Neural progenitor cell (in vitro differentiated cells): ENCODE results near the gene MFAP4. TPM values are rescaled to one million over a fixed set of nuclear protein-coding genes. Genes with fewer than 3 reads are reported as not detected.

ENCODE experiments used
- DNase-seq: peaks from one replicate; pipeline ENCODE4 v3.0.0-alpha.2; 2016; ENCODE audit warnings: low spot score
- H2AFZ ChIP-seq: fragments of 200-600 bp; sonication (generic); replicated peaks from 2 replicates; pipeline ENCODE4 v1.6.1; 2016; ENCODE audit warnings: antibody characterized with exemption
- H3F3A ChIP-seq: fragments of 200-600 bp; sonication (generic); 2 replicates; pipeline ENCODE4 v1.6.1; 2016; ENCODE audit warnings: antibody characterized with exemption, low read depth
- H3K27ac ChIP-seq: fragments of 200-600 bp; sonication (generic); 2 replicates; pipeline ENCODE4 v1.5.1; 2016; ENCODE audit warnings: mild to moderate bottlenecking
- H3K27me3 ChIP-seq: fragments of 200-600 bp; sonication (generic); 2 replicates; pipeline ENCODE4 v1.6.1; 2016; ENCODE audit warnings: mild to moderate bottlenecking, moderate library complexity
- H3K36me3 ChIP-seq: fragments of 200-600 bp; sonication (generic); 2 replicates; pipeline ENCODE4 v1.5.1; 2016
- H3K4me1 ChIP-seq: fragments of 200-600 bp; sonication (generic); 2 replicates; pipeline ENCODE4 v1.6.1; 2016; ENCODE audit warnings: mixed run types
- H3K4me2 ChIP-seq: fragments of 200-600 bp; sonication (generic); 2 replicates; pipeline ENCODE4 v1.6.1; 2016
- H3K4me3 ChIP-seq: fragments of 200-600 bp; sonication (generic); 2 replicates; pipeline ENCODE4 v1.5.1; 2016
- H3K79me2 ChIP-seq: fragments of 200-600 bp; sonication (generic); 2 replicates; pipeline ENCODE4 v1.6.1; 2016; ENCODE audit warnings: low read depth
- H3K9ac ChIP-seq: fragments of 200-600 bp; sonication (generic); 2 replicates; pipeline ENCODE4 v1.6.1; 2016
- H3K9me3 ChIP-seq: fragments of 200-600 bp; sonication (generic); 2 replicates; pipeline ENCODE4 v1.5.1; 2016; ENCODE audit warnings: low read depth
- H4K20me1 ChIP-seq: fragments of 200-600 bp; sonication (generic); 2 replicates; pipeline ENCODE4 v1.6.1; 2016; ENCODE audit warnings: low read depth
- H3K27ac Mint-ChIP-seq: 3 replicates; pipeline ENCODE4 v1.8.0; 2021; ENCODE audit warnings: mixed read lengths
- H3K27me3 Mint-ChIP-seq: 2 replicates; pipeline ENCODE4 v1.8.0; 2022; ENCODE audit warnings: low read depth, mild to moderate bottlenecking, inconsistent platforms, moderate library complexity, mixed read lengths; ENCODE audit not compliant: insufficient read depth
- H3K36me3 Mint-ChIP-seq: 3 replicates; pipeline ENCODE4 v1.8.0; 2021; ENCODE audit warnings: mixed read lengths
- H3K4me1 Mint-ChIP-seq: 3 replicates; pipeline ENCODE4 v1.8.0; 2021; ENCODE audit warnings: mixed read lengths
- H3K4me3 Mint-ChIP-seq: 3 replicates; pipeline ENCODE4 v1.8.0; 2021; ENCODE audit warnings: mild to moderate bottlenecking, moderate library complexity, mixed read lengths
- H3K9me3 Mint-ChIP-seq: 3 replicates; pipeline ENCODE4 v1.8.0; 2020; ENCODE audit warnings: mixed read lengths
- EZH2 ChIP-seq: fragments of 200-600 bp; sonication (generic); IDR thresholded peaks from 2 replicates; pipeline ENCODE4 v1.6.1; 2017; ENCODE audit warnings: antibody characterized with exemption, mild to moderate bottlenecking, moderate library complexity
- EZH2phosphoT487 ChIP-seq: fragments of 200-600 bp; sonication (generic); IDR thresholded peaks from 2 replicates; pipeline ENCODE4 v1.6.1; 2017; ENCODE audit warnings: antibody characterized with exemption
- total RNA-seq: library from RNA; depleted of rRNA; stranded (reverse); fragments of >200 nt; gene quantifications from 2 replicates; pipeline ENCODE4 v1.2.3, GENCODE V29; 2015; ENCODE audit warnings: low replicate concordance
- TF ChIP-seq, protein P1 (sequence below): fragments of 200-600 bp; sonication (generic); IDR thresholded peaks from 2 replicates; pipeline ENCODE4 v1.5.1; 2017; ENCODE audit warnings: antibody characterized with exemption, mild to moderate bottlenecking

The MFAP4 gene
- total RNA-seq, 1 donor from 2014 or later: not detected

DNA sequence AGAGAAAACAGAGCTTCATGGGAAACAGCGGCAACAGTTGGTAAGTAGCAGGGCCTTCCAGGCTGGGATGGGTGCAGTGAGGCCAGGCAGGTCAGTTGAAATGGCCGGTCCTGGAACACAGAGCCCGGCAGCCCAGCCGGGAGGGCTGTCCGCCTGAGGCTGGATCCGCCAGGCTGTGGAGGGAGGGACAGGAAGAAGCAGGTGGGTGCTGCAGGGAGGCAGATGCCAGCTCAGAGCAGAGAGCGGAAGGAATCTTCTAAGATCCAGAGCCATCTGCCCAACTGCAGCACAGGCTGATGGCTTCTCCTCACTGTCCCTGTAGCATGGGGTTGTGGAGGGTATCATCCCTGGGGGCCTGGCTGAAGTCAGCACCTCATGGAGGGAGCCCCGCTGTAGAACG is 24.6 kb upstream of the MFAP4 start:
- H3K27ac ChIP-seq: no peak overlapping the region
- H3K9ac ChIP-seq: no peak overlapping the region

DNA sequence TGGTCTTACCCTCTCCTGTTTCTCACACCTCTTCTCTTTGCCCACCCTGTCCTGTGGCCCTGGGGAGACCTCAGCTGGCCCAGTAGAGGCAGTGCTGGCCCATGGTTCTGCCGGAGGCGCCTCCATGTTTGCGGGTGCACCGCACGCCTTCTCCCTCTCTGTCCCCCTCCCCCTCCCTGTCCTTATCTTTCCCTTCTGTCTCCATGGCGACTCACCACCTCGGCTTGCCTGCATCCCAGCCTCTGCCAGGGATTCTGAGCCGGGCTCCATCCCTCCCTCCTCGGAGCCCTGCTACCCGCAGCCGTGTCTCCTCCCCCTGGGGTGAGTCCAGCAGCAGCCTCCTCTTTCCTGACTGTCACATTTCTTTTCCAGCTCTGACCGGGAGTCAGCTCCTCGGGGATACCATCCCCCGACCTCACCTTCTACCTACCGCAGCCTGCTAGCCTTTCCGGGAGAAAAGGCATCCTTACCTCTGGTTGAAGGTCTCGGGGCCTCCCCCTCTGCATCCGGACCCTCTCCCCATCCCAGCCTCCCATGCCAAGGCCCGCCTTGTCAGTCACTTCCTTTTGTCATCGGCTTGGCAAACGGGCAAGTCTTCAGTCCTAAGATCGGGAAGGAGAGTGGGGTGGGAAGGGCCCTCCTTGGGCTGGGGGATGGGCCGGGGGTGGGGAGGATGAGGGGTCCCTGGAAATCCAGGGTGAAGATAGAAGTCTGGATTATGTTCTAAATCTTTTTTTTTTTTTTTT is 24.1 kb upstream of the MFAP4 start, which contains the start of gene RNF112:
Gene RNF112, plus strand, starts transcription at position 358 of the 746 bp plus-strand sequence. Its CDS starts 177 bp downstream, at position 535.
- TF ChIP-seq EZH2phosphoT487 (no peak), EZH2 (no peak)
- TF ChIP-seq, protein P1, sequence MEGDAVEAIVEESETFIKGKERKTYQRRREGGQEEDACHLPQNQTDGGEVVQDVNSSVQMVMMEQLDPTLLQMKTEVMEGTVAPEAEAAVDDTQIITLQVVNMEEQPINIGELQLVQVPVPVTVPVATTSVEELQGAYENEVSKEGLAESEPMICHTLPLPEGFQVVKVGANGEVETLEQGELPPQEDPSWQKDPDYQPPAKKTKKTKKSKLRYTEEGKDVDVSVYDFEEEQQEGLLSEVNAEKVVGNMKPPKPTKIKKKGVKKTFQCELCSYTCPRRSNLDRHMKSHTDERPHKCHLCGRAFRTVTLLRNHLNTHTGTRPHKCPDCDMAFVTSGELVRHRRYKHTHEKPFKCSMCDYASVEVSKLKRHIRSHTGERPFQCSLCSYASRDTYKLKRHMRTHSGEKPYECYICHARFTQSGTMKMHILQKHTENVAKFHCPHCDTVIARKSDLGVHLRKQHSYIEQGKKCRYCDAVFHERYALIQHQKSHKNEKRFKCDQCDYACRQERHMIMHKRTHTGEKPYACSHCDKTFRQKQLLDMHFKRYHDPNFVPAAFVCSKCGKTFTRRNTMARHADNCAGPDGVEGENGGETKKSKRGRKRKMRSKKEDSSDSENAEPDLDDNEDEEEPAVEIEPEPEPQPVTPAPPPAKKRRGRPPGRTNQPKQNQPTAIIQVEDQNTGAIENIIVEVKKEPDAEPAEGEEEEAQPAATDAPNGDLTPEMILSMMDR: no peak
- Histone ChIP-seq H3K79me2 (no peaks in the 10 kb centered on the region), H3K9me3 (no peaks in the 10 kb centered on the region), H3K4me1 (peaks cover 13% of the 10 kb centered on the region), H2AFZ (peak within 1 kb of the TSS; percentile 93), H4K20me1 (no peaks in the 10 kb centered on the region), H3F3A (no peaks in the 10 kb centered on the region), H3K27me3 (no peaks in the 10 kb centered on the region), H3K27ac (no peak within 1 kb of the TSS), H3K4me2 (peak within 1 kb of the TSS; percentile 58), H3K9ac (no peak within 1 kb of the TSS), H3K4me3 (no peak within 1 kb of the TSS), H3K36me3 (no peaks in the 10 kb centered on the region)
- peak; percentile 51 for DNase-seq
- no peaks in the 10 kb centered on the region for H3K9me3 Mint-ChIP-seq
- H3K4me1 Mint-ChIP-seq: peaks cover 20% of the 10 kb centered on the region
- no peaks in the 10 kb centered on the region for H3K36me3 Mint-ChIP-seq
- peak within 1 kb of the TSS; percentile 14 for H3K27ac Mint-ChIP-seq
- H3K27me3 Mint-ChIP-seq: peaks cover 14% of the 10 kb centered on the region
- peak within 1 kb of the TSS; percentile 41 for H3K4me3 Mint-ChIP-seq

More for the DNA sequence above, 24.6 kb upstream of the MFAP4 start:
- H4K20me1 ChIP-seq: no peaks in the 10 kb centered on the region
- H3K79me2 ChIP-seq: no peaks in the 10 kb centered on the region
- no peaks in the 10 kb centered on the region for H3K27me3 ChIP-seq
- no peaks in the 10 kb centered on the region for H3K9me3 Mint-ChIP-seq
- DNase-seq: no peak
- peaks cover 20% of the 10 kb centered on the region for H3K4me1 Mint-ChIP-seq
- H3K4me2 ChIP-seq: peak overlapping the region; percentile 58
- H2AFZ ChIP-seq: no peak overlapping the region
- no peak overlapping the region for H3K4me3 ChIP-seq
- no peak overlapping the region for H3K27ac Mint-ChIP-seq
- H3F3A ChIP-seq: no peaks in the 10 kb centered on the region
- TF ChIP-seq, protein P1: no peak
- TF ChIP-seq EZH2 (no peak), EZH2phosphoT487 (no peak)
- no peaks in the 10 kb centered on the region for H3K9me3 ChIP-seq
- no peaks in the 10 kb centered on the region for H3K36me3 ChIP-seq
- peaks cover 14% of the 10 kb centered on the region for H3K27me3 Mint-ChIP-seq
- H3K36me3 Mint-ChIP-seq: no peaks in the 10 kb centered on the region
- H3K4me3 Mint-ChIP-seq: no peak overlapping the region
- peaks cover 13% of the 10 kb centered on the region for H3K4me1 ChIP-seq

DNA sequence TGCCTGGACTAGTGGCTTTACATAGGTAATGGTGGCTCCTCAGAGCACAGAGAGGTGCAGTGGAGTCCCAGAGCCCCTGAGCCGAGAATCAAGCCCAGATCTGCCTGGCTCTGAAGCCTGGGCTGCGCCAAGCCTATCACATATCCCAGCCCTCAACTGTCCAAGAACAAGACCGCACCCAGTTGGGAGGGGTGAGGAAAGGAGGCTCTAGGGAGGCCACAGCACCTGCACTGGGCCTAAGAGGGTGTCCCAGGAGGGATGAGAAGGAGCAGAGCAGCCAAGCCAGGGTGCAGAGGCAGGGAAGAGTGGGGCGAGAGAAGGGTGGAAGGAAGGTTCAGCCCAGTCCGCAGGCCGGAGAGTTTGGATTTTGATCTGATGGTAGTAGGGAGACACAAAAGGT is 23.1 kb upstream of the MFAP4 start:
- Histone ChIP-seq H4K20me1 (no peaks in the 10 kb centered on the region), H3K4me1 (peaks cover 13% of the 10 kb centered on the region), H3K9me3 (no peaks in the 10 kb centered on the region), H3K4me3 (no peak overlapping the region), H3K36me3 (no peaks in the 10 kb centered on the region), H3F3A (no peaks in the 10 kb centered on the region), H3K79me2 (no peaks in the 10 kb centered on the region), H3K27ac (no peak overlapping the region), H3K9ac (no peak overlapping the region), H3K27me3 (no peaks in the 10 kb centered on the region), H2AFZ (peak overlapping the region; percentile 93), H3K4me2 (no peak overlapping the region)
- no peaks in the 10 kb centered on the region for H3K9me3 Mint-ChIP-seq
- peaks cover 20% of the 10 kb centered on the region for H3K4me1 Mint-ChIP-seq
- H3K27ac Mint-ChIP-seq: peak overlapping the region; percentile 14
- peak overlapping the region; percentile 25 for H3K4me3 Mint-ChIP-seq
- no peaks in the 10 kb centered on the region for H3K36me3 Mint-ChIP-seq
- H3K27me3 Mint-ChIP-seq: peaks cover 14% of the 10 kb centered on the region
- TF ChIP-seq, protein P1: no peak
- TF ChIP-seq EZH2phosphoT487 (no peak), EZH2 (no peak)
- no peak for DNase-seq
